IPS-18c (cell line): ENCODE results near the gene C9.
"Not testable (repeated sequence)": the region's sequence is repeated elsewhere in the genome, so short reads cannot be mapped to it uniquely, and the experiment has no call there.

ENCODE experiments used
- H3K4me3 ChIP-seq: 2 replicates; pipeline ENCODE4 v1.7.0; 2013; ENCODE audit warnings: low read depth, mild to moderate bottlenecking, low read length, moderate library complexity; ENCODE audit not compliant: insufficient read depth
- H3K9me3 ChIP-seq: one replicate; pipeline ENCODE4 v1.6.1; 2013; ENCODE audit warnings: mild to moderate bottlenecking, low read length, moderate library complexity; ENCODE audit not compliant: control insufficient read depth, insufficient read depth

C9 gene

DNA sequence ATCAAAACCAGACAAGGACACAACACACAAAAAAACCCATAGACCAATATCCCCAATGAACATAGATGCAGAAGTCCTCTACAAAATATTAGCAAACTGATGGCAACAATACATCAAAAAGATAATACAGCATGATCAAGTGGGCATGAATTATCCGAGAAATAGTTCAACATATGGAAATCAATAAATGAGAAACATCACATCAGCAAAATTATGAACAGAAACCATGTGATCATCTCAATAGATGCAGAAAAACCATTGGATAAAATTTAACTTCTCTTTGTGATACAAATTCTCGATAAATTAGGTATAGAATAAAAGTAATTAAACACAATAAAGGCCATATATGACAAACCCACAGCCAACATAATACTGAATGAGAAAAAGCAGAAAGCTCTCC is 69.6 kb downstream of the C9 start:
- Histone ChIP-seq H3K9me3 (no peaks in the 10 kb centered on the region), H3K4me3 (no peak overlapping the region)

DNA sequence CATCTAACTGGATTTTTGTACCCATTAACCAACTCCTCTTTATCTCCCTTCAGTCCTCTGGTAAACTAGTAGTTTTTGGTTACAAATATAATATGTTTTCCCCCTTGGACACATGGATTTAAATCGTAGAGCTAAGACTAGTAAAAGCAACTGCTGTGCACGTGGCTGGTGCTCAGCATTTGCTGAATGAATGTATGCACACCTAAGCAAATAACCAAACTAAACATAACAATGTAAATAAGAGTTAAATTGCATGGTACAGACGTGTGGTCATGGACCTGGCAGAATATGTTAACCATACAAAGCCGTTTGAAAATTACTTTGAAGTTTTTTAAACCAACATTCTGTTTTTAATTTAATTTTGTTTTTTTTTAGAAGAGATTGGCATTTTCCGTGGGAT is 79.7 kb downstream of the C9 start:
- no peak overlapping the region for H3K4me3 ChIP-seq
- peaks cover 3% of the 10 kb centered on the region for H3K9me3 ChIP-seq

- Histone ChIP-seq H3K4me3 (no peak overlapping the region), H3K9me3 (peaks cover 3% of the 10 kb centered on the region)
Observed at GRCh38 chr5:39283231-39283818, 81.0 kb downstream of the C9 start.

- Histone ChIP-seq H3K9me3 (peaks cover 3% of the 10 kb centered on the region), H3K4me3 (no peak overlapping the region)
Observed at GRCh38 chr5:39282561-39282960, 81.7 kb downstream of the C9 start.

DNA sequence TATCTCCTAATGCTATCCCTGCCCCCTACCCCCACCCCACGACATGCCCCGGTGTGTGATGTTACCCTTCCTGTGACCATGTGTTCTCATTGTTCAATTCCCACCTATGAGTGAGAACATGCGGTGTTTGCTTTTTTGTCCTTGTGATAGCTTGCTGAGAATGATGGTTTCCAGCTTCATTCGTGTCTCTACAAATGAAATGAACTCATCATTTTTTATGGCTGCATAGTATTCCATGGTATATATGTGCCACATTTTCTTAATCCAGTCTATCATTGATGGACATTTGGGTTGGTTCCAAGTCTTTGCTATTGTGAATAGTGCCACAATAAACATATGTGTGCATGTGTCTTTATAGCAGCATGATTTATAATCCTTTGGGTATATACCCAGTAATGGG is 88.4 kb downstream of the C9 start:
- not testable (repeated sequence) for H3K9me3 ChIP-seq, H3K4me3 ChIP-seq

GRCh38 chr5:39274398-39275085 is 89.8 kb downstream of the C9 start:
- Histone ChIP-seq H3K9me3 (no peaks in the 10 kb centered on the region), H3K4me3 (no peak overlapping the region)

- Histone ChIP-seq H3K9me3 (no peaks in the 10 kb centered on the region), H3K4me3 (no peak overlapping the region)
Observed at GRCh38 chr5:39273314-39273954, 90.9 kb downstream of the C9 start.

- not testable (repeated sequence) for H3K4me3 ChIP-seq, H3K9me3 ChIP-seq
Observed at GRCh38 chr5:39272869-39273231, 91.4 kb downstream of the C9 start.

GRCh38 chr5:39270225-39270848 is 94.0 kb downstream of the C9 start:
- Histone ChIP-seq H3K9me3 (no peaks in the 10 kb centered on the region), H3K4me3 (no peak overlapping the region)

DNA sequence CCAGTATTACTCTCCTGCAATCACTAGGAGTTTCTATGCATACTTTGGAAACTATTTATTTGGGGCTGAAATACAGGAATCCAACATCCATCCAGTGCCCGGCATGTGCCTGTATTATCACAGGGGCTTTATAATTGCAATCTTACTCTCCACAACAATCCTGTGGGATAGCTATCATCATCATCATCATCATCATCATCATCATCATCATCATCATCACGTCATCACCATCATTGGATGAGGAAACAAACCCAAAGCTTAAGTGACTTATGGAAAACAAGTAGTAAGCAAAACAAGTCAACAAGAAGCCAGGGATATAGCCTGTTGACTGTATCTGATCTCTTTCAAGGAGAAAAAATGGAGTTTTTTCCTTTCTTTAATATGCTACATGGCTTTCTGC is 97.1 kb downstream of the C9 start:
- Histone ChIP-seq H3K9me3 (no peaks in the 10 kb centered on the region), H3K4me3 (no peak overlapping the region)

DNA sequence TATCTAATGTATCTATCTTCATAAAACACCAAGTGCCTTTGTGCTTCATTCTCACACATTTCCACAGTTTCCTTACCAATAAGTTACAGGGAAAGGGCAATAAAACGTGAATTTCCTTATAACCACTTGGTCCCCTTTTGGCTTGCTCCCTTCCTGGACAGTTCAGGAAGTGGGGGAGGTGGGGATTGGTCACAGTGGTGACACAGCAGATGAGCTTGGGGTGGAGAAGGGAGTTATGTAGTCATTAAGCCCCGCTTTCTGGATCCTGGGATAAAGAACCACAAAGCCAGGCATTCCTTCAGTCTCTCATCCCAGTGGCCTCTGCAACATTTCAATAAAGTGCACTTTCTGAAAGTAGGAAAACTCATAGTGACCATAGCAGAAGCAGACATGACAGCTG is 97.9 kb downstream of the C9 start:
- no peaks in the 10 kb centered on the region for H3K9me3 ChIP-seq
- H3K4me3 ChIP-seq = no peak overlapping the region

- Histone ChIP-seq H3K4me3 (no peak overlapping the region), H3K9me3 (no peaks in the 10 kb centered on the region)
Observed at GRCh38 chr5:39264528-39264927, 99.8 kb downstream of the C9 start.

- H3K9me3 ChIP-seq = no peaks in the 10 kb centered on the region
Observed at GRCh38 chr5:39262981-39263380, 101.3 kb downstream of the C9 start.

DNA sequence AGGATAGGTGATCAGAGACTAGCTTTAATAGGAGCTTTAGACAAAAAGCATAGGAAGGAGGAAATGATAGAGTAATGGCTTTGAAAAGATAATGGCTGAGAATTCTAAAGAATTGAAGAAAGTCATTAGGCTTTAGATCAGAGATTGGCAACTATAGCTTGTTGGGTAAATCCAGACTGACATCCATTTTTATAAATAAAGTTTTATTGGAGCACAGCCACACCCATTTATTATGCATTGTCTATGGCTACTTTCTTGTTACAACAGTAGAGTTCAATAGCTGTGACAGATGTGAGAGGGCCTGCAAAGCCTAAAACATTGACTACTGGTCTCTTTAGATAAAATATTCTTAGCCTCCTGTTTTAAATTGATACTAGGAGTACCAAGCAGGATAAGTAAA is 104.2 kb downstream of the C9 start:
- H3K4me3 ChIP-seq = no peak overlapping the region

More at GRCh38 chr5:39262981-39263380, 101.3 kb downstream of the C9 start:
- no peak overlapping the region for H3K4me3 ChIP-seq

GRCh38 chr5:39257554-39257953 is 106.7 kb downstream of the C9 start:
- Histone ChIP-seq H3K9me3 (no peaks in the 10 kb centered on the region), H3K4me3 (no peak overlapping the region)

More for the DNA sequence above, 104.2 kb downstream of the C9 start:
- H3K9me3 ChIP-seq = no peaks in the 10 kb centered on the region

DNA sequence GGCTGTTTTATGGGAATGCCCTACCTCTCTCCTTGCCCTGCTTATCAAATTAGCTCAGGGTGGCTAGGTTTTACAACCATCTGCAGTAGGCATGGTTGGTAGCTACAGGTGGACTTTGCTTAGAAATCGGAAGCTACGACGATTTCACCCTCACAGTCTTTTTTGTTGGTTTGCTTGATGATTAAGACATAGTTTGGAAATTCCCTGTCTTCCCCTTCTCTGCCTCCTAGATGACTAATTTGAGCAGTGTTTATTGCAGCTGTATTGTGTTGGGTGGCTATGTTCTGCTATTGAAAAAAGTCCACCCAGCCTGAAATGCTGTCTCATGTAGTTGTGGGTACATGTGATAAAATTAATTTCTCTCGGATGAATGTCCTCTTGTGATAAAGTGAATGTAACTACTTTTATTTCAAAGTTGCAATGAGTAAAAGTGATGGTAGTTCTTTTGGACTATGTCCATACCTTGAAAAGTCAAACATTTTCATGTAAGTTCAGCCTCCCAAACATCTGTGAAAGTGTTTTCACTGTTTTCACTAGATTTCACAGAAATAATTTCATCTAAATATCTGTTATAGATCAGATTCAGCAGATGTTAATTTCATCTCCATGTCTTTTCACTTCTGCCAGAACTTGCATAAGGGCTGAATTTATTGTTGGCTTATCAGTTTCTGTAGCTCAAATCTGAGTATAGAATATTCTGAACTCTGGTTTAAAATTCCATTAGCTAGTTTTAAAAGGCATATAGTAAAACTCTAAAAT is 107.6 kb downstream of the C9 start:
- no peak overlapping the region for H3K4me3 ChIP-seq
- no peaks in the 10 kb centered on the region for H3K9me3 ChIP-seq

- no peaks in the 10 kb centered on the region for H3K9me3 ChIP-seq
- no peak overlapping the region for H3K4me3 ChIP-seq
Observed at GRCh38 chr5:39255406-39255805, 108.9 kb downstream of the C9 start.
